M059J (cell line): ENCODE measurements around the gene KRTAP4-5. TPM values are rescaled to one million over a fixed set of nuclear protein-coding genes. Genes with fewer than 3 reads are reported as not detected.
"Not testable (repeated sequence)": the region's sequence is repeated elsewhere in the genome, so short reads cannot be mapped to it uniquely, and the experiment has no call there.

Source experiments
- DNase-seq: peaks from one replicate; pipeline ENCODE4 v3.0.0-alpha.2; 2012; ENCODE audit warnings: low read depth
- total RNA-seq: library from RNA; depleted of rRNA; stranded (reverse); fragments of >200 nt; shearing (Covaris generic); gene quantifications from 2 replicates; pipeline ENCODE4 v1.2.3, GENCODE V29; 2014; rRNA removed

KRTAP4-5 gene
- total RNA-seq, 1 experiment from 2014 or later: not detected

- not testable (repeated sequence) for DNase-seq
Measured at GRCh38 chr17:41108728-41109386, 40.8 kb downstream of the KRTAP4-5 start.

DNA sequence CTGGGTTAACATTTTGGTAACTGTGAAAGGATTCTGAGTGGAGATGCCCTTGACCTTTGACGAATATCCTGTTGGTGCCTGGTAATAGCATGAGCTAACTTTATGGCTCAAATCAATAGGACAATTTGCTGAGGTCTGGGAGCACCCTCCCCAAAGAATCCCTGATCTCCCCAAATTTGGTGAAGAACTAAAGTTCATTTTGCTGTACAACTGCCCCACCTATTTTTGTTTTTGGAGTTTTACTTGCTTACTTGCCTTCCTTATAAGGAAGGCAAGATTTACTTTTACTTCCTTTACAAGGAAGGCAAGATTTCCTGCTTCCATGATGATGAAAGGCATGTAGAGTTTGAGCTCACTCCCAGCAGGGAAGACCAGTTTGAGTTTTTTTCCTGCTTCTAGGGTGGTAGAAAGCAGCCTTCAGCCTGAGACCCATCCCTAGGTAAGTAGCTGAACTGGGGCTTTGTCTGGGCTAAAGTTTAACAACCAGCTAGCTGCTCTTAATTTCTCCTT lies 41.6 kb downstream of the KRTAP4-5 start:
- DNase-seq: no peak

GRCh38 chr17:41105347-41105746 lies 44.3 kb downstream of the KRTAP4-5 start, which contains the start of gene KRTAP4-9:
TSS of gene KRTAP4-9 (plus strand) at chr17:41105389. CDS start at chr17:41105389, 0 bp downstream.
- DNase-seq: not testable (repeated sequence)

GRCh38 chr17:41104386-41105038 lies 45.1 kb downstream of the KRTAP4-5 start:
- peak; percentile 75 for DNase-seq

GRCh38 chr17:41103896-41104295 lies 45.7 kb downstream of the KRTAP4-5 start:
- DNase-seq: no peak

GRCh38 chr17:41101586-41102259 lies 47.9 kb downstream of the KRTAP4-5 start, which contains the start of gene KRTAP4-16:
TSS of gene KRTAP4-16 (minus strand) at chr17:41102209. CDS start at chr17:41102209, 0 bp downstream.
- DNase-seq: no peak

- peak; percentile 91 for DNase-seq
Measured at GRCh38 chr17:41099682-41100480, 49.7 kb downstream of the KRTAP4-5 start.

Other genes with a start within 250 kb of the KRTAP4-5 start
- gene KRT23, start 212.2 kb downstream of the KRTAP4-5 start, total RNA-seq: not detected in 2 replicates
- 0.20 TPM in 1 of 2 replicates, not detected in the other for gene KRT39, start 182.9 kb downstream of the KRTAP4-5 start, total RNA-seq
- gene KRT40, start 165.5 kb downstream of the KRTAP4-5 start, total RNA-seq: not detected in 2 replicates
- 0.22 TPM in 1 of 2 replicates, not detected in the other for gene KRTAP3-3, start 155.7 kb downstream of the KRTAP4-5 start, total RNA-seq
- not detected in 2 replicates for gene KRTAP3-2, start 149.9 kb downstream of the KRTAP4-5 start, total RNA-seq
- gene KRTAP3-1, start 140.7 kb downstream of the KRTAP4-5 start, total RNA-seq: 0.64 and 0.71 TPM in 2 replicates
- gene KRTAP1-5, start 122.6 kb downstream of the KRTAP4-5 start, total RNA-seq: 3.2 and 5.7 TPM in 2 replicates
- not detected in 2 replicates for gene KRTAP1-4, start 119.6 kb downstream of the KRTAP4-5 start, total RNA-seq
- gene KRTAP1-3, start 115.0 kb downstream of the KRTAP4-5 start, total RNA-seq: not detected in 2 replicates
- gene KRTAP1-1, start 108.4 kb downstream of the KRTAP4-5 start, total RNA-seq: not detected in 2 replicates
- gene KRTAP2-1, start 102.5 kb downstream of the KRTAP4-5 start, total RNA-seq: not detected in 2 replicates
- not detected in 2 replicates for gene KRTAP2-2, start 94.6 kb downstream of the KRTAP4-5 start, total RNA-seq
- gene KRTAP2-3, start 89.7 kb downstream of the KRTAP4-5 start, total RNA-seq: 0.34 and 3.2 TPM in 2 replicates
- not detected in 2 replicates for gene KRTAP2-4, start 83.9 kb downstream of the KRTAP4-5 start, total RNA-seq
- not detected in 2 replicates for gene KRTAP4-7, start 65.7 kb downstream of the KRTAP4-5 start, total RNA-seq
- gene KRTAP4-8, start 51.7 kb downstream of the KRTAP4-5 start, total RNA-seq: 0.10 TPM in 1 of 2 replicates, not detected in the other
- not detected in 2 replicates for gene KRTAP4-16, start 47.6 kb downstream of the KRTAP4-5 start, total RNA-seq
- gene KRTAP4-9, start 44.4 kb downstream of the KRTAP4-5 start, total RNA-seq: not detected in 2 replicates
- not detected in 2 replicates for gene KRTAP4-11, start 31.5 kb downstream of the KRTAP4-5 start, total RNA-seq
- gene KRTAP4-12, start 25.6 kb downstream of the KRTAP4-5 start, total RNA-seq: not detected in 2 replicates
- not detected in 2 replicates for gene KRTAP4-6, start 9.3 kb downstream of the KRTAP4-5 start, total RNA-seq
- gene KRTAP4-4, start 10.9 kb upstream of the KRTAP4-5 start, total RNA-seq: not detected in 2 replicates
- gene KRTAP4-3, start 18.4 kb upstream of the KRTAP4-5 start, total RNA-seq: not detected in 2 replicates
- gene KRTAP4-2, start 28.4 kb upstream of the KRTAP4-5 start, total RNA-seq: not detected in 2 replicates
- gene KRTAP4-1, start 35.1 kb upstream of the KRTAP4-5 start, total RNA-seq: not detected in 2 replicates
- gene KRTAP9-1, start 40.1 kb upstream of the KRTAP4-5 start, total RNA-seq: not detected in 2 replicates
- gene KRTAP9-2, start 76.8 kb upstream of the KRTAP4-5 start, total RNA-seq: not detected in 2 replicates
- not detected in 2 replicates for gene KRTAP9-3, start 82.6 kb upstream of the KRTAP4-5 start, total RNA-seq
- gene KRTAP9-8, start 88.2 kb upstream of the KRTAP4-5 start, total RNA-seq: not detected in 2 replicates
- not detected in 2 replicates for gene KRTAP9-4, start 99.9 kb upstream of the KRTAP4-5 start, total RNA-seq
- not detected in 2 replicates for gene KRTAP9-9, start 105.6 kb upstream of the KRTAP4-5 start, total RNA-seq
- not detected in 2 replicates for gene KRTAP9-6, start 115.6 kb upstream of the KRTAP4-5 start, total RNA-seq
- gene KRTAP9-7, start 125.9 kb upstream of the KRTAP4-5 start, total RNA-seq: not detected in 2 replicates
- not detected in 2 replicates for gene KRTAP29-1, start 153.0 kb upstream of the KRTAP4-5 start, total RNA-seq
- gene KRTAP16-1, start 159.5 kb upstream of the KRTAP4-5 start, total RNA-seq: not detected in 2 replicates
- not detected in 2 replicates for gene KRTAP17-1, start 165.9 kb upstream of the KRTAP4-5 start, total RNA-seq
- gene KRT33A, start 201.0 kb upstream of the KRTAP4-5 start, total RNA-seq: 0.17 TPM in 1 of 2 replicates, not detected in the other
- 1.3 TPM in 1 of 2 replicates, not detected in the other for gene KRT33B, start 220.0 kb upstream of the KRTAP4-5 start, total RNA-seq
- 6.7 and 7.6 TPM in 2 replicates for gene KRT34, start 232.5 kb upstream of the KRTAP4-5 start, total RNA-seq
- not detected in 2 replicates for gene KRT31, start 247.8 kb upstream of the KRTAP4-5 start, total RNA-seq